Stimulated activated CD8-positive, alpha-beta memory T cell treated with anti-CD3 and anti-CD28 coated beads, Interleukin-12 subunit alpha, Interleukin-12 subunit beta, amount 100 ng/mL, for 1 hour (primary cell): ENCODE measurements around the gene WT1.
"Not testable (repeated sequence)": the region's sequence is repeated elsewhere in the genome, so short reads cannot be mapped to it uniquely, and the experiment has no call there.

Experiments used
- DNase-seq: peaks from one replicate; pipeline ENCODE4 v3.0.0-alpha.2; 2020; ENCODE audit warnings: low read depth

The WT1 gene

GRCh38 chr11:32435511-32435941 is at the start of gene WT1:
WT1 (minus strand) TSS chr11:32435539.
- no peak for DNase-seq

GRCh38 chr11:32479291-32479690 is 44.0 kb upstream of the WT1 start:
- no peak for DNase-seq

DNA sequence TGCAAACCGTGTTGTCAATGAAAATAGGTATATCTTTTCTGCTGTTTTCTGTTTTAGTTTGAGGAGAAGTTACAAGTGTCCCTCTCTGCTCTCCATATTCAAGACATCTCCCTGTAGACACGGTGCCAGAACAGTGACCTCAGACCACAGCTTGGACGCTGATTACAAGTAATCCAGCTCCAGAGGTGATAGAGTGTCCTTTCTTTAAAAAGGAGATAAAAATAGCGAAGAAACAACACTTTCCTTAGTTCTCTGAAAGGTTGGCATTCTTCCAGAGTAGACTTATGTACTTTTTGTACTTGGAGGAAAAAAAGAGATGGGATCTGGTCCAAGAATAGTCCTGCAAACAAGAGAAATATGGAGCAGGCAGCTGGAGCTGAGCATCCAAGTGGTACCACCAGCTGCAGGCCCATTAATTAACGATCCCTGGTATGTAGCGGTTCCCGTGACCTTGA is 43.0 kb upstream of the WT1 start:
- DNase-seq, result no peak

GRCh38 chr11:32473282-32473909 is 38.1 kb upstream of the WT1 start:
- no peak for DNase-seq

DNA sequence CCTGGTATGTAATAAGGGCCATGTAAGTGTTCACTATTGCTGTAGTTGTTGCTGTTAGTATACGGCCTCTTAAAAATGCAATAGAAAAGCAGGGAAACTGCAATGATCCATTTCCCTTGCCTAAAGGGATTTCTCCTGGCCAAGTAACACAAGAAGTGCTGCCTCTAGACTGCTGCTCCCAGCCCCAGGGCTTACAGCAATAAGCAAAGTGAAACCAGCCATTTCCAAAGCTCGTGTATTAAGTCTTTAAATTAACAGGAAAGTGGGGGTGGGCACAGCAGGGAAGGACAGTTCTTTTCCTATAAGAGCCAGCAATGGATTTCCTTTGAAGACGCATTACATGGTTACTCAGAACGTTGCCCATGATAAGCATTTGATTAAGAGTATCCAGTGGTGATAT is 36.9 kb upstream of the WT1 start:
- DNase-seq, result no peak

DNA sequence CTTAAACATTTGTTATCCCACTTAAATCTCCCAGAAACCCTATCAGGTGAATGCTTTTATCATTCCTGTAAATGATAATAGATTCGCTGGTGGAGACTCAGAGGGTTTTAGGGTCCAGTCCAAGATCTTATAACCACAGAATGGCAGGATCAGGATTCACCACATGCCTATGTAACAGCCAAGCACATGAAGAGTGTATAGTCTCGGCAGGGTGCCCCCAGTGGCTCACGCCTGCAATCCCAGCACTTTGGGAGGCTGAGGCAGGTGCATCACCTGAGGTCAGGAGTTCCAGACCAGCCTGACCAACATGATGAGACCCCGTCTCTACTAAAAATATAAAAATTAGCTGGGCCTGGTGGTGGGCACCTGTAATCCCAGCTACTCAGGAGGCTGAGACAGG is 36.2 kb upstream of the WT1 start:
- not testable (repeated sequence) for DNase-seq

DNA sequence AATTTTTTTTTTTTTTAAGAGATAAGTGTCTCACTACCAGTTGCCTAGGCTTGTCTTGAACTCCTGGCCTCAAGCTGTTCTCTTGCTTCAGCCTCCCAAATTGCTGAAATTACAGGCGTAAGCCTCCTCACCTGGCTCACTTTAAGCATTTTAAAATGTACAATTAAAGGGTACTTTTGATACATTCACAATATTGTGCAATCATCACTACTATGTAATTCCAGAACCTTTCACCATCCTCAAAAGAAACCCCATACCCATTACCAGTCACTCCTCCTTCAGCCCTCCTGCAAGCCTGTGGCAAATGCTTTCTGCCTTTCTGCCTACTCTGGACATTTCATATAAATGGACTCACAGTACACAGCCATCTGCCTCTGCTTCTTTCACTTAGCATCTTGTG is 34.5 kb upstream of the WT1 start:
- DNase-seq, result no peak

DNA sequence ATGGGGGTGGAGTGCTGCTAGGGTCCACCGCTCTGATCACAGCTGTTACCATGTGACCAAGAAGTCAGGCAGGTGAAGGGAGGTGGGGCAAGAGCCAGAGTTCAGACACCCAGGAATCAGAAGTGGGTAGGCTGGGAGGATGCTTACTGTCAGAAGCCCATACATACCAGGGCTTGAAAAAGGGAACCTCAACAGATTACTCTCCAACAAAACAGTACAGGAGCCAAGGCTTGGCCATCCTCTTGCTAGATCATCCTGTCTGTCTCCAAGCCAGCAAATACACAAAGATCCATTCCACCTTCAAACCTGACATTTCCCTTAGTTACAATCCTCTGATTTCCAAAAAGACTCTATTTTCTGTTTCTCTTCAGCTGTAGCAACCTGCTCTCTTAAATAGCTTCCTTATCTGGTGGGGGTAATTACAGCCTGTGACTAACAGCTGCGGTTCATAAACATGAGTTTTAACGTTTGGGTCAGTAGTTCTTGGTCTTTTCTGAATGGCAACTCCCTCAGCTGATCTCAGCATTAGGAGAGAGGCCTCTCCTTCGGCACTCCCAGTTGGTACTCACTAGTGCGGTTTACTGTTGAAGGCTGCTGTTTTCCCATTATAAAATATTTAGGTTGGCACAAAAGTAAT is 31.1 kb upstream of the WT1 start:
- DNase-seq, result no peak

DNA sequence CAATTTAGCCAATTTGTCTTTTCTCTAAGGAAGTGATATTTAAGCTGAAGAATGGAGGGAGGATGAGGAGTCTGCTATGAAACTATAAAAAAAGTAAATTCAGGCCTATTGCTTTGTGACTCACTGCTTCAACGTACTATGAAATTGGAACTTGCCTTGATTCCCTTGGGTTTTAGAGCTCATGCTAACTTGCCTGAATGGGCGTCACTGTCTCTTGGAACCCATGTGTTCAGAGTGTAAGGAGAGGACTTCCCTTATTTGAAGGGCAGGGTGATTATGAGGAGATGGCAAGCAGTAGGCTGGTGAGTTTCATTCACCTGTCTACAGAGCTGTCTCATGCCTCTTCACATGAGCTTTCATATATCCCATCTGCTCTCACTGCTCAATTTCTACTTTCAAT is 28.7 kb upstream of the WT1 start:
- DNase-seq, result no peak

DNA sequence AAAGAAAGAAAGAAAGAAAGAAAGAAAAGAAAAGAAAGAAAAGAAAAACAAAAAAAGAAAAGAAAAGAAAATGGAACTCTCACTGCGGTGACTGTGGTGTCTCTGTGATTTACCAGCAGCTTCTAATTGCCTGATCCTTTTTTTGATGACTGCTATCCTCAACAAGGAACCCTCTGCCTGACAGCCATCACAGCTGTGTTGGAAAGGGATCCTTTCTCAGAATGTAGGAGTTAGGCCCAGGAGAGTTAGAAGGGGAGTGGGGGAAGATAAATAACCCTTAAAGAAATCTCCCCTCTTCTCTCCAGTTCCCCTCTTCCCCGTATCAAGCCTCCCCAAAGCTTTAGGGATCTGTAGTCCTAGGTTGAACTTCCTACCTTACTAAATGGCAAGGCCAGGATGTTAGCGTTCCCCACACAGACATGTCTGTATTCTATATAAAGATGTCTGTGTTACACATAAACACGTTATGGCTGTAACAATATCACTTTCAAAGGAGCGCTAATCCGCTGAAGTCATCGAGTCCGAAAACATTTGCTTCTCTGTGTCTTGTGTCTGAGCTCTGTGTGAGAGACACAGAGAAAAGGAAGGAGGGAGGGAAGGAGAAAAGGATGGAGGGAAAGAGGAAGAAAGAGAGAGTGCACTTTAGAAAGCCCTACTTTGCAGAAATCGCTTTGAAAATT is 26.8 kb upstream of the WT1 start:
- DNase-seq, result no peak

DNA sequence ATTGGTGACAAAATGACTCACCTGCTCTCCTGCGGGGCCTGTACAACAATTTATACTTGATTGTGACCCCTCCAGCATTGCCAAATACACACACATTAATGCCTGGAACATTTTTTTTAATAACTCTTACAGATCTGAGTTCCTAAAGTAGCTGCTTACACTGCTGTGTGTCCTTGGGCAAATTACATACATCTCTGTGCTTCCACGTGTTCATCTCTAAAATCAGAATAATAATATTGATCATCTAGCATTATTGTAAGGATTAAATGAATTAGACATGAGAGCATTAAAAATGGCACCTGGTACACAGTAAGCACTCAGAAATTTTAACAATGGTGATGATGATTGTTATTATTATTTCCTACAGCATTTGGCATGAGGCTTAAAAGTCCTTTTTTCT is 21.5 kb upstream of the WT1 start:
- no peak for DNase-seq

DNA sequence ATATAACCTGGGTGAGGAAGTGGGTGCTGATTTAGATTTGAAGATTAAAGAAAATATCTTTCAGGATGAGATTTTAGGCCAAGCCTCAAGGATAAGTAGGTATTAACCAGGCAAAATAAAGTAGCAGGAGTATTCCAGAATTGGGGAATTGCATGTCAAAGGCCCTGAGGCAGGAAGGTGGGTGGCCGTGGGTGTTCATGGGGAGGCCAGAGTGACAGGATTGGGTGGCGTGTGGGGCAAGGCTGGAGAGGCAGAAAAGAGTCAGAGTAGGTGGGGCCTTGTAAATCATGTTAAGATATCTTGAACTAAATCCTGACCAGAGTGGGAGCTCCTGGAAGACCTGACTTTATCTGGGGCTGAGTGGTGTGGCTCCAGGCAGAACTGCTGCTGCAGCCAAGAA is 19.7 kb upstream of the WT1 start:
- no peak for DNase-seq

GRCh38 chr11:32451808-32452207 is 16.5 kb upstream of the WT1 start:
- no peak for DNase-seq

GRCh38 chr11:32450372-32450771 is 15.0 kb upstream of the WT1 start:
- no peak for DNase-seq

DNA sequence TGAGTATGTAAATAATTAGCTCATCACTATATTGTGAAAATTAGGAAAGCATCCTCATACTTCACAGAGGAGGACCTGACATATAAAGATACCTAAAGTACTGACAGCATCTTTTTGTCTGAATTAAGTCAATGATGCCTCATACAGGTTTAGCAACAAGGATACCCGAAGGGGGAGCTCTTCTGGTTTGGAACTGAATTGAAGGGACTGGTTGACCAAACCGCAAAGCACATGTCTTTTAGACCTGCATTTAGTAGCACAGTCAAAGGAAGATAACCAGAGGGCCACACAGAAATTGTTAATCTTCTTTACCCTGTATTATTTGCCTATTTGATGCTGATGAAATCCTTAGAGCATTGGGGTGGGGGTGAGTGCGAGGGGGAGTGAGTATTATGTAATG is 12.9 kb upstream of the WT1 start:
- DNase-seq, result no peak

GRCh38 chr11:32447252-32447651 is 11.9 kb upstream of the WT1 start:
- DNase-seq, result no peak

GRCh38 chr11:32446227-32446626 is 10.9 kb upstream of the WT1 start:
- no peak for DNase-seq

DNA sequence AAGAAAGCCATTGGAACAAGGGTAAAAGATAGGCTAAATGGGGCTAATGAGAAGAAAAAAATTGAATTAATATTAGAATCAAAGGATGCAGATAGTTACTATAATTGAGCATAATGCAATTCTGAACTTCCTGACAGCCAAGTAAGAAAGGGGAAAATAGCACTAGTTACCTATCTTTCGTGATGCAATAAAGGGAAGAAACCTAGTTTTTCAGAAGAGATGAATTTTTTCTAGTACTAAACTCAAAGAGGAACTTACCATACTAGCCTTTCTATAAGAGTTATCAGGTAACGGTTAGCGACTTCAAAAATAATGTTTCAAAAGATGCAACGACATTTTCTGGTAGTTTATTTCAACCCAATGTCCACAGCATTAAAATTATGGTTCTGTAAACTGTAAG is 8.8 kb upstream of the WT1 start:
- DNase-seq, result no peak

DNA sequence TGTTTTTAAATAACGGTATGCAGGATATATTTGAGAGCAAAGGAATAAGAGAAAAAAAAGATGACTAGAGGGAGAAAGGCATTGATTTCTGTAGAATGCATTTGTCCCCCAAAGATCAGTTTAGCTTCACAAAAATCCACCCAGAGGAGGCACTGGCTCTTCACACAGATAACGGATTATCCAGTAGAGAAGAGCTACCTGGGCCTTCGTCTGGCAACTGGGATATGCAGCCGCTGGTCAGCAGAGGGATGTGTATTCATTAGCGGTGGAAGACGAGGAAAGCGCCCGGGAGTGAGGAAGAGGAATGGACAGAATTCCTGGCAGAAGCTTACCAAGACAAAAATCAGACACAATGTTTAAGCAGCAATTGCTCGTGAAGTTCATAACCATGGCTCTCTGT is 5.6 kb upstream of the WT1 start:
- no peak for DNase-seq

DNA sequence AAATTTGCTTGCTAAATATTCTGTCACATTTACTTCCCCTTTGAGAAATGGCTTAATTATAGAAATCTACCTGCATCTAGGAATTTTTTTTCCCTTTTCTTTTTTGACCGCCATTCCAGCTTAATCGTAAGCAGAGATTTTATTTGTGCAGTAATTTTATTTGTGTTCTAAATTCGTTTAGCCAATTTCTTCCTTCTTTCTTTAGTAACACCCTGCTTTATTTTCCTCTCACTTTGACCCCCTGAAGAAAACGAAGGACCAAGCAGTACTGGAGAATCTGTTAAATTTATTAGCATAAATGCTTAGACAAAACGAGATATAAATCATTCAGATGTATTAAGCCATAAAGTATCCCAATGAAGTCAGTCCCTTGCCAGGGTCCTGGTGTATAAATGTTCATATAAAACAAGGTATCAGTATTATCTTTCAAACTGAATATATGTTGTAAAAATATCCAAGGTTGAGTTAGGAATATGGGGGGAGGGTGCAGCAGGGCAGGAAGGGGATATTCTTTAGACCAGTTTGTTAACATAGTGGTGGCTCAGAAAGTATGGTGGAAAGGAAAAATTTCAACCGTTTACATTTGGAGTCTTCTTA is 5.1 kb upstream of the WT1 start:
- DNase-seq, result no peak

DNA sequence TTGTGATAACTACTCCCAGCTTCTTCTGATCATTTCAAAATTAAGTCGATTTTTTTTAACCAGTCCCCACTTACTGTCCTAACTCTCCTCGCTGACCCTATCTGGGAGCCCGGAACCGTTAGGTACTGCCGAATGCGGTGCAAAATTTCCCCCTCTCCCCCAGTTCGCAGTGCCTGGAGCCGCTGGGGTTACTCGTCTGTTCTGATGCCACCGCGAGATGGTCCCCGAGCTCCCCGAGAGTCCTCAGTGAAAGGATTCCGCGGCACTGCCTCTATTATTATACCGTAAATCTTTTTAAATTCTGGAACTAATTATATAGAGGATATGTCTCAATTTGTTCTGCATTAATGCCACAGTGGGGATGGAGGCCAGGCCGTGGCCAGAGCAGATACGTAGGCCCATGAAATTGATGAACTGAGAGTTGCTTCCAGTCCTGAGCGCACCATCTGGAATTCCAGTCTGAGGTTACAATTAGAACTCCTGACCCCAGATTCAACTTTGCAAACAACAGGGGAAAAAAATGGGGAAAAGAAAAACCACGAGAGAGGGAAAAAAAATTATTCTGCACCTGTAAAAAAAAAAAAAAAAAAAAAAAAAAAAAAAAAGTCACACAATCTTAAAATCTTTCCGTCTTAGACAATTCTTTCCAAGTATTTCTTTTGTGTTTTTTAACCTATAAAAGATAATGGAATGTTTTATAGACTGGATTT is 4.3 kb upstream of the WT1 start:
- no peak for DNase-seq

- DNase-seq, result no peak
These were observed 3.6 kb upstream of the WT1 start for GRCh38 chr11:32438866-32439489.
